K562 (cell line): ENCODE data around the gene NEU1. TPM values are rescaled to one million over a fixed set of nuclear protein-coding genes. Genes with fewer than 3 reads are reported as not detected.
A peak's percentile ranks its signal among the peaks of the same experiment; 100 is the strongest.

ENCODE experiments used
- GMEB1 ChIP-seq: fragments of 250-450 bp; sonication (Bioruptor Pico); IDR thresholded peaks from 2 replicates; pipeline ENCODE4 v1.4.0; 2020; ENCODE audit warnings: mild to moderate bottlenecking
- KAT7 ChIP-seq: sonication (generic); formaldehyde crosslinking; IDR thresholded peaks from 2 replicates; pipeline ENCODE4 v1.8.0; 2022; ENCODE audit warnings: missing genetic modification reagents, mild to moderate bottlenecking, borderline replicate concordance
- KLF10 ChIP-seq: fragments of 250-450 bp; sonication (Bioruptor Pico); IDR thresholded peaks from 2 replicates; pipeline ENCODE4 v1.6.1; 2021; ENCODE audit warnings: matching md5 sums
- MITF ChIP-seq: IDR thresholded peaks from 2 replicates; pipeline ENCODE4 v1.6.1; 2014; ENCODE audit warnings: antibody characterized with exemption
- TARDBP ChIP-seq: fragments of 450-650 bp; IDR thresholded peaks from 2 replicates; pipeline ENCODE4 v1.6.1; 2016
- ZBTB40 ChIP-seq, 2 experiments: fragments of 450-650 bp in 1 of 2; sonication (generic) in 1 of 2; formaldehyde crosslinking in 1 of 2; IDR thresholded peaks; 2 replicates each; pipeline versions ENCODE4 v1.7.1 to v1.9.0; 2016 to 2022; ENCODE audit warnings: inconsistent platforms in 1 of 2, mild to moderate bottlenecking in 1 of 2, missing genetic modification reagents in 1 of 2
- ZNF780A ChIP-seq: fragments of 250-450 bp; sonication (Bioruptor Pico); IDR thresholded peaks from 2 replicates; pipeline ENCODE4 v1.5.0; 2021; ENCODE audit warnings: mild to moderate bottlenecking
- polyA plus RNA-seq, 8 experiments: library from polyadenylated mRNA; depleted of rRNA in 4 of 8; stranded (reverse) in 5 of 8; unstranded in 3 of 8; fragments of >200 nt; fragmentation: Nextera tagmentation in 2 of 8; fragmentation: Illumina TruSeq in 1 of 8; extraction: Ambion mirVana in 2 of 8; extraction: Trizol in 1 of 8; gene quantifications; 2 replicates each; pipeline versions ENCODE4 v1.2.1 to v1.2.3, GENCODE V29; 2011 to 2014; ENCODE audit warnings: inconsistent platforms in 1 of 8, missing spikeins in 1 of 8
- total RNA-seq, 7 experiments: library from RNA; depleted of rRNA in 6 of 7; stranded (reverse); fragments of >200 nt in 6 of 7; fragmentation: Illumina TruSeq in 2 of 7; extraction: Trizol in 2 of 7; gene quantifications; 2 replicates each; pipeline versions ENCODE4 v1.2.1 to v1.2.3, GENCODE V29; 2011 to 2021; ENCODE audit warnings: low replicate concordance in 1 of 7

Gene NEU1
- total and polyA plus RNA-seq, 9 of the 15 experiments (the other 6 are each of a cell fraction or from before 2014, with no cell fraction given) = 14.8 to 67.8 (median 51.0) TPM

- TF ChIP-seq ZNF780A (CRISPR knock-in tag) (no peak), KLF10 (CRISPR knock-in tag) (no peak), MITF (no peak), TARDBP (no peak), GMEB1 (CRISPR knock-in tag) (peak; percentile 38; the same call in 1 of the 2 replicates), ZBTB40 (IDR thresholded peaks at IDR 0.05) (no peak), ZBTB40 (CRISPR knock-in tag; IDR thresholded peaks at IDR 0.05) (no peak), KAT7 (CRISPR knock-in tag) (no peak)
Observed at GRCh38 chr6:31826793-31827285, 35.8 kb downstream of the NEU1 start (continued).
